Neural progenitor cell (in vitro differentiated cells): ENCODE results near the gene BTNL8.

Experiments used
- EZH2 ChIP-seq: fragments of 200-600 bp; sonication (generic); IDR thresholded peaks from 2 replicates; pipeline ENCODE4 v1.6.1; 2017; ENCODE audit warnings: antibody characterized with exemption, mild to moderate bottlenecking, moderate library complexity
- EZH2phosphoT487 ChIP-seq: fragments of 200-600 bp; sonication (generic); IDR thresholded peaks from 2 replicates; pipeline ENCODE4 v1.6.1; 2017; ENCODE audit warnings: antibody characterized with exemption
- TF ChIP-seq, protein P1 (sequence below): fragments of 200-600 bp; sonication (generic); IDR thresholded peaks from 2 replicates; pipeline ENCODE4 v1.5.1; 2017; ENCODE audit warnings: antibody characterized with exemption, mild to moderate bottlenecking

DNA sequence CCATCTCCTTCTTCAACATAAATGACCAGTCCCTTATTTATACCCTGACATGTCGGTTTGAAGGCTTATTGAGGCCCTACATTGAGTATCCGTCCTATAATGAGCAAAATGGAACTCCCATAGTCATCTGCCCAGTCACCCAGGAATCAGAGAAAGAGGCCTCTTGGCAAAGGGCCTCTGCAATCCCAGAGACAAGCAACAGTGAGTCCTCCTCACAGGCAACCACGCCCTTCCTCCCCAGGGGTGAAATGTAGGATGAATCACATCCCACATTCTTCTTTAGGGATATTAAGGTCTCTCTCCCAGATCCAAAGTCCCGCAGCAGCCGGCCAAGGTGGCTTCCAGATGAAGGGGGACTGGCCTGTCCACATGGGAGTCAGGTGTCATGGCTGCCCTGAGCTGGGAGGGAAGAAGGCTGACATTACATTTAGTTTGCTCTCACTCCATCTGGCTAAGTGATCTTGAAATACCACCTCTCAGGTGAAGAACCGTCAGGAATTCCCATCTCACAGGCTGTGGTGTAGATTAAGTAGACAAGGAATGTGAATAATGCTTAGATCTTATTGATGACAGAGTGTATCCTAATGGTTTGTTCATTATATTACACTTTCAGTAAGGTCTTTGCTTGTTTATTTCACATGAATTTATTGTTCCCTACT is 51.5 kb downstream of the BTNL8 start:
- TF ChIP-seq, protein P1, sequence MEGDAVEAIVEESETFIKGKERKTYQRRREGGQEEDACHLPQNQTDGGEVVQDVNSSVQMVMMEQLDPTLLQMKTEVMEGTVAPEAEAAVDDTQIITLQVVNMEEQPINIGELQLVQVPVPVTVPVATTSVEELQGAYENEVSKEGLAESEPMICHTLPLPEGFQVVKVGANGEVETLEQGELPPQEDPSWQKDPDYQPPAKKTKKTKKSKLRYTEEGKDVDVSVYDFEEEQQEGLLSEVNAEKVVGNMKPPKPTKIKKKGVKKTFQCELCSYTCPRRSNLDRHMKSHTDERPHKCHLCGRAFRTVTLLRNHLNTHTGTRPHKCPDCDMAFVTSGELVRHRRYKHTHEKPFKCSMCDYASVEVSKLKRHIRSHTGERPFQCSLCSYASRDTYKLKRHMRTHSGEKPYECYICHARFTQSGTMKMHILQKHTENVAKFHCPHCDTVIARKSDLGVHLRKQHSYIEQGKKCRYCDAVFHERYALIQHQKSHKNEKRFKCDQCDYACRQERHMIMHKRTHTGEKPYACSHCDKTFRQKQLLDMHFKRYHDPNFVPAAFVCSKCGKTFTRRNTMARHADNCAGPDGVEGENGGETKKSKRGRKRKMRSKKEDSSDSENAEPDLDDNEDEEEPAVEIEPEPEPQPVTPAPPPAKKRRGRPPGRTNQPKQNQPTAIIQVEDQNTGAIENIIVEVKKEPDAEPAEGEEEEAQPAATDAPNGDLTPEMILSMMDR: no peak
- TF ChIP-seq EZH2phosphoT487 (no peak), EZH2 (no peak)
